Progenitor cell of endocrine pancreas (in vitro differentiated cells): ENCODE measurements around the gene NHERF2. TPM values are rescaled to one million over a fixed set of nuclear protein-coding genes. Genes with fewer than 3 reads are reported as not detected.

Experiments used
- DNase-seq: peaks from one replicate; pipeline ENCODE4 v3.0.0; 2021; ENCODE audit warnings: low spot score; ENCODE audit not compliant: unreplicated experiment
- H3K27ac Mint-ChIP-seq: 2 replicates; pipeline ENCODE4 v1.8.0; 2021; ENCODE audit warnings: mild to moderate bottlenecking, moderate library complexity, mixed read lengths
- H3K27me3 Mint-ChIP-seq: 2 replicates; pipeline ENCODE4 v1.8.0; 2021; ENCODE audit warnings: mixed read lengths
- H3K36me3 Mint-ChIP-seq: 2 replicates; pipeline ENCODE4 v1.8.0; 2022; ENCODE audit warnings: mixed read lengths; ENCODE audit not compliant: insufficient read depth
- H3K4me1 Mint-ChIP-seq: 2 replicates; pipeline ENCODE4 v1.8.0; 2021; ENCODE audit warnings: low read depth, mixed read lengths
- H3K4me3 Mint-ChIP-seq: 2 replicates; pipeline ENCODE4 v1.8.0; 2021; ENCODE audit warnings: low read depth, mild to moderate bottlenecking, moderate library complexity, mixed read lengths
- H3K9me3 Mint-ChIP-seq: 2 replicates; pipeline ENCODE4 v1.8.0; 2021; ENCODE audit warnings: low read depth, mixed read lengths
- CTCF ChIP-seq: fragments of 200-600 bp; sonication (generic); IDR thresholded peaks from one replicate; pipeline ENCODE4 v1.5.0; 2021; ENCODE audit warnings: antibody characterized with exemption, mild to moderate bottlenecking; ENCODE audit not compliant: unreplicated experiment
- total RNA-seq: library from RNA; stranded (reverse); gene quantifications from 2 replicates; pipeline ENCODE4 v1.2.1, GENCODE V29; 2021

Gene NHERF2
- total RNA-seq, 1 donor from 2014 or later = 8.4 TPM

- TF ChIP-seq CTCF = no peak
- peaks cover 7% of the 10 kb centered on the region for H3K4me1 Mint-ChIP-seq
Observed at GRCh38 chr16:2002406-2003230, 24.1 kb upstream of the NHERF2 start.

GRCh38 chr16:2003231-2003826 lies 23.4 kb upstream of the NHERF2 start:
- no peak for DNase-seq
- H3K4me3 Mint-ChIP-seq = no peak overlapping the region
- H3K4me1 Mint-ChIP-seq = peaks cover 11% of the 10 kb centered on the region
- no peaks in the 10 kb centered on the region for H3K9me3 Mint-ChIP-seq
- H3K36me3 Mint-ChIP-seq = peaks cover 4% of the 10 kb centered on the region
- no peak overlapping the region for H3K27ac Mint-ChIP-seq
- H3K27me3 Mint-ChIP-seq = no peaks in the 10 kb centered on the region
- no peak for TF ChIP-seq CTCF

More at GRCh38 chr16:2002406-2003230, 24.1 kb upstream of the NHERF2 start:
- H3K4me3 Mint-ChIP-seq = no peak overlapping the region
- H3K27me3 Mint-ChIP-seq = no peaks in the 10 kb centered on the region
- H3K9me3 Mint-ChIP-seq = no peaks in the 10 kb centered on the region
- no peak overlapping the region for H3K27ac Mint-ChIP-seq
- H3K36me3 Mint-ChIP-seq = peaks cover 4% of the 10 kb centered on the region
- DNase-seq = no peak

- no peak overlapping the region for H3K4me3 Mint-ChIP-seq
- H3K27me3 Mint-ChIP-seq = no peaks in the 10 kb centered on the region
- no peak overlapping the region for H3K27ac Mint-ChIP-seq
Observed at GRCh38 chr16:2003827-2004641, 22.7 kb upstream of the NHERF2 start.

GRCh38 chr16:2004795-2005517 lies 21.7 kb upstream of the NHERF2 start:
- peaks cover 4% of the 10 kb centered on the region for H3K36me3 Mint-ChIP-seq
- H3K27me3 Mint-ChIP-seq = no peaks in the 10 kb centered on the region

More at GRCh38 chr16:2003827-2004641, 22.7 kb upstream of the NHERF2 start:
- Mint-ChIP-seq H3K9me3 (no peaks in the 10 kb centered on the region), H3K36me3 (peaks cover 4% of the 10 kb centered on the region), H3K4me1 (peaks cover 17% of the 10 kb centered on the region)
- DNase-seq = peak; percentile 93
- peak; percentile 97 for TF ChIP-seq CTCF

More at GRCh38 chr16:2004795-2005517, 21.7 kb upstream of the NHERF2 start:
- Mint-ChIP-seq H3K27ac (no peak overlapping the region), H3K9me3 (no peaks in the 10 kb centered on the region), H3K4me1 (peaks cover 17% of the 10 kb centered on the region), H3K4me3 (no peak overlapping the region)
- no peak for TF ChIP-seq CTCF
- no peak for DNase-seq
